GM20000 (cell line): Measurements from ENCODE around the gene CADPS.

Experiments
- DNase-seq: peaks from one replicate; pipeline ENCODE4 v3.0.0; 2012; ENCODE audit warnings: low spot score
- TF ChIP-seq, protein P1 (sequence below): IDR thresholded peaks from 2 replicates; pipeline ENCODE4 v1.5.1; 2012; ENCODE audit warnings: mild to moderate bottlenecking, control low read depth; ENCODE audit errors: extremely low read depth, missing control alignments

CADPS gene

DNA sequence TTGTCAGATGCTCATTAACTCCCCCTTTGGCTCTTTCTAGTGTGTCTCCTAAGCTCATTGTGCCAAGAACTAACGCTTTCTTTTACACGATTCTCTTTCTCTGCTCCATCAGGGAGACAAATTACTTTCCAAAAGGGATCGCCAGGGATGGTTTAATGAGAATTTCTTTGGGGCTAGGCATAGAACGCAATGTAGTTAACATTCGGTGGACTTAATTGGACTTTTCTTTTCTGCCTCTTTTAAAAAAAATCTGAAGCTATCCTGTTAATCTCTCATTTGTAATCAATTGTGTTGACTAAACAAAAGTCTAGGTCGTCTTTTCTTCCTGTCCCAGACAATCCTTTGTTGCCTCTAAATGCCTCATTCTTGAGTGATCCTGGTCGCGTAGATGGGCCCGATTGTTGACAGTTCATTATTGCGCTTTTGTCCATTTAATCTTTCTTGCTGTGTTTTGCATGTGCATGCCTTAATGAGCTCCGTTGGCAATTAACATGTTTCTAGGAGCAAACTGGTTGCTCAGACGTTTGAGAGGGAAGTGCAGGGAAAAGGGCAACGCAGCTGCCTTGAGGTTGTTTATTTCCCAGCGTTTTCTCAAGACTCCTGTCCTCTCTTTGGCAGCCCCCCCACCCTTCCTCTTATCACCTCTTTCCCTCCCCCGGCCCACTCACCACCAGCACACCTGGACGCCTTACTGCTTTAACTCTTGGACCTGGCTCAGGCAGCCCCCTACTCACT, 509.7 kb downstream of the CADPS start:
- DNase-seq, result no peak
- TF ChIP-seq, protein P1, sequence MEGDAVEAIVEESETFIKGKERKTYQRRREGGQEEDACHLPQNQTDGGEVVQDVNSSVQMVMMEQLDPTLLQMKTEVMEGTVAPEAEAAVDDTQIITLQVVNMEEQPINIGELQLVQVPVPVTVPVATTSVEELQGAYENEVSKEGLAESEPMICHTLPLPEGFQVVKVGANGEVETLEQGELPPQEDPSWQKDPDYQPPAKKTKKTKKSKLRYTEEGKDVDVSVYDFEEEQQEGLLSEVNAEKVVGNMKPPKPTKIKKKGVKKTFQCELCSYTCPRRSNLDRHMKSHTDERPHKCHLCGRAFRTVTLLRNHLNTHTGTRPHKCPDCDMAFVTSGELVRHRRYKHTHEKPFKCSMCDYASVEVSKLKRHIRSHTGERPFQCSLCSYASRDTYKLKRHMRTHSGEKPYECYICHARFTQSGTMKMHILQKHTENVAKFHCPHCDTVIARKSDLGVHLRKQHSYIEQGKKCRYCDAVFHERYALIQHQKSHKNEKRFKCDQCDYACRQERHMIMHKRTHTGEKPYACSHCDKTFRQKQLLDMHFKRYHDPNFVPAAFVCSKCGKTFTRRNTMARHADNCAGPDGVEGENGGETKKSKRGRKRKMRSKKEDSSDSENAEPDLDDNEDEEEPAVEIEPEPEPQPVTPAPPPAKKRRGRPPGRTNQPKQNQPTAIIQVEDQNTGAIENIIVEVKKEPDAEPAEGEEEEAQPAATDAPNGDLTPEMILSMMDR, result no peak

DNA sequence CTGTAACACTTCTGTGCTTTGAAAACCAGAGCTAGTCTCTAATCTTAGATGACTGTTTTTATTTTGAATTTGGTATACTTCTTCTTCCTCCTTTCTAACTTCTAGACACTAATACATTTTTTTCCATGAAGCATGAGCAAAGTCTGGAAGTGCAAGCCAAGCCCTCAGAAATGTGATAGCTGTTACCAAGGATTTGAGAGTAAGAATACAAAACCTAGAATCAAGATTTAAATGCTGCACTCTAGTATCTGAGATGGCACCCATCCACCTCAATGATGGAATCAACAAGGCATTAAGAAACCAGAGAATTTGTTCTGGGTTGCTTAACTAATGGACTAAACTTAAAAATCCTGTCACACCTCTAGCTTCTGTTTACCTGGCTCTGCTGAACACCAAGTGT, 511.0 kb downstream of the CADPS start:
- no peak for DNase-seq
- TF ChIP-seq, protein P1, result no peak

DNA sequence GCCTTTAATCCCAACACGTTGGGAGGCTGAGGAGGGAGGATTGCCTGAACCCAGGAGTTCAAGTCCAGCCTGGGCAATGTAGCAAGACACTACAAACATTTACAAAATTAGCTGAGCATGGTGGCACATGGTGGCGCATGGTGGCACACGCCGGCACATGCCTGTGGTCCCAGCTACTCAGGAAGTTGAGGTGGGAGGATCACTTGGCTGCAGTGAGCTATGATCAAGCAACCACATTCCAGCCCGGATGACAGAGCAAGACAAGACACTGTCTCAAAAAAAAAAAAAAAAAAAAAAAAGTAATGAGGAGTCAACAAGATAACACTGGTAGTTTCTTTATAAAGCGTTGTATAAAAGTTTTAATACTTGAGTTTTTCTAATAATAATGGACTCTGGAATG, 511.9 kb downstream of the CADPS start:
- TF ChIP-seq, protein P1, result no peak
- no peak for DNase-seq

DNA sequence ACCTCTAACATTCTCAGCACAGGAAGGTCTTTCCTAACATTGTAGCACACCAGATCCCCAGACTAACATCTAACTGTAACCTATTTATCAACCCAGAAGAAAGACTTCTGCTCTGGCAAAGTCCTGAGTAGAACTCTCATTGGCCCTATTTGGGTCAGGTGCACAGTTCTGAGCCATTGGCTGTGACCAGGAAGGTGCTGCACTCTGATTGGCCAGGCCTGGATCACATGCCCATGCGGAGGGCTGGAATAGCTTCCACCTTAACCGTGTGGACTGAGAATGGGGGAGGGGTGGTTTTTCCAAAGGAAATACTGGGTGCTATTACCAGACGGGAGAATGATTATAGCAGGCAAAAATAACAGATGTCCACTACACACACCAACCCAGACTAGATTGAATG, 513.4 kb downstream of the CADPS start:
- TF ChIP-seq, protein P1, result no peak
- no peak for DNase-seq

DNA sequence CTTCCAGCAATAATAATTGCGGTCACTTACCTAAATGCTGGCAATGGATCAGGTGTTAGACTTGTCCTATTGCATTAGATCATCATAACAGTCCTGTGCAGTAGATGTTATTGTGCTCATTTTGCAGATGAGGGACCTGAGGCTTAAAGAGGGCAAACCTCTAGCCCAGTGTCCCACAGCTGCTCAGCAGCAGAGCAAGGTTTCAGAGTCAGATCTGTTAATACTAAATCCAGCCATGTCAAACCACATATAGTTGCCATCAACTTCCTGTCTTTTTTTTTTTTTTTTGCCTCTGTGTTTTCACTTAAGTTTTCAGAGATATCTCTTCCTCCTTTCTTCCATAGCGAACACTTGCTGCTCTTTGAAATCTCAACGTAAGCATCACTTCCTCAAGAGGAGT, 514.0 kb downstream of the CADPS start:
- TF ChIP-seq, protein P1, result no peak
- no peak for DNase-seq

DNA sequence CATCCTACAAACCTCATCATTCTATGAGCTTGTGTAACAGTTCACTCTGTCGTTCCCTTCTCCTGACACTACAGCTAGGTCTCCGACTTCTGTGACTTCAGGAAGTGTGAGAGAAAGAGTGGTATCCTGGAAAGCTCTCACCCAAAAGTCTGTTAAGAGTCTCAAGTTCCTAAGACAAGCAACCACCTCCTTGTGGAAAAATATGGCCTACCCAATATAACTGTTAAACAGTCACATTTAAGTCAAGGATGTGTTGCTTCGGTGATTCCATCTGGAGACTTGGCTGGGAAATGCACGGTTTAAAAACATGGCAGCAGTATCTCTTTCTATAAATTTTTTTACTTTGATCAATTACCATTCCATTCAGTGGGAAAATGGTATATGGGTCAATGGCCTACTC, 515.7 kb downstream of the CADPS start:
- TF ChIP-seq, protein P1, result no peak
- no peak for DNase-seq

DNA sequence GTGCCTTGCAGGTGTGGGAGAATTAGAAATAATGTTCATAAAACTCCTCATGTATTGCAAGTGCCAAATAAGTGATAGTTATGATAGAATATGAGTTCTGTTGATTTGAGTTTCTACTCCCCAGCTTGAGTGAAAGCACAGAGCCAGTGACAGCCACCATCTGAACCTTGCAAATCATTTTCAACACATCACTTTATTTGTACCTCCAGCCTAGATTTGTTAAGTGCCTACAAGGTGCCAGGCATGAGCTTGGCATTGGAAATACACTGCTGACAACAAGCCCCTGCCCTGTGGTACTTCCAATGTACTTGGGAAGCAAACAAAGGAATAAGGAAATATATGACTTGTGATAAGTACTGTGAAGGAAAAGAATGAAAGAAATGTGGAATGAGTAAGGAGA, 518.9 kb downstream of the CADPS start:
- TF ChIP-seq, protein P1, result no peak
- DNase-seq, result no peak
